D721Med (cell line): ENCODE results near the gene COMMD10.

Source experiments
- DNase-seq: peaks from one replicate; pipeline ENCODE4 v3.0.0; 2011; ENCODE audit warnings: low spot score; ENCODE audit not compliant: insufficient read length
- FAIRE-seq: peaks from 2 replicates; lab custom pipeline; 2011; peaks lifted over from hg19 to GRCh38; lab: Jason Lieb, UNC
- TF ChIP-seq, protein P1 (sequence below): IDR thresholded peaks from 2 replicates; pipeline ENCODE4 v1.5.1; 2012; ENCODE audit warnings: mild to moderate bottlenecking, control low read depth; ENCODE audit not compliant: insufficient read depth; ENCODE audit errors: missing control alignments

The COMMD10 gene

DNA sequence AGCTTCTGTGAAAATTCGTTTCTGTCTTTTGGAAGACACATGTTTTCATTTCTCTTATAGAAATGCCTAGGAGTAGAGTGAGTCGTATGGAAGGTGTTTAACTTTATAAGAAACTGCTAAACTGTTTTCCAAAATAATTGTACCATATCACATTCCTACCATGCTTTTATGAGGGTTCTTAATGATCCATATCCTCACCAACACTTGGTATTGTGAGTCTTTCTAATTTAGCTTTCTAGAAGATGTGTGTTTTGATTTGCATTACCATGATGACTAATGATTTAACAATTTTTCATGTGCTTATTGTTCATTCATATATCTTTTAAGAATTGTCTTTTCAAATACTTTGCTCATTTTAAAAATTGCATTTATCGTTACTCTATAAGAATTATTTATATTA is 223.6 kb downstream of the COMMD10 start:
- DNase-seq (no peak), FAIRE-seq (no peak)
- TF ChIP-seq, protein P1, sequence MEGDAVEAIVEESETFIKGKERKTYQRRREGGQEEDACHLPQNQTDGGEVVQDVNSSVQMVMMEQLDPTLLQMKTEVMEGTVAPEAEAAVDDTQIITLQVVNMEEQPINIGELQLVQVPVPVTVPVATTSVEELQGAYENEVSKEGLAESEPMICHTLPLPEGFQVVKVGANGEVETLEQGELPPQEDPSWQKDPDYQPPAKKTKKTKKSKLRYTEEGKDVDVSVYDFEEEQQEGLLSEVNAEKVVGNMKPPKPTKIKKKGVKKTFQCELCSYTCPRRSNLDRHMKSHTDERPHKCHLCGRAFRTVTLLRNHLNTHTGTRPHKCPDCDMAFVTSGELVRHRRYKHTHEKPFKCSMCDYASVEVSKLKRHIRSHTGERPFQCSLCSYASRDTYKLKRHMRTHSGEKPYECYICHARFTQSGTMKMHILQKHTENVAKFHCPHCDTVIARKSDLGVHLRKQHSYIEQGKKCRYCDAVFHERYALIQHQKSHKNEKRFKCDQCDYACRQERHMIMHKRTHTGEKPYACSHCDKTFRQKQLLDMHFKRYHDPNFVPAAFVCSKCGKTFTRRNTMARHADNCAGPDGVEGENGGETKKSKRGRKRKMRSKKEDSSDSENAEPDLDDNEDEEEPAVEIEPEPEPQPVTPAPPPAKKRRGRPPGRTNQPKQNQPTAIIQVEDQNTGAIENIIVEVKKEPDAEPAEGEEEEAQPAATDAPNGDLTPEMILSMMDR = no peak

- FAIRE-seq (no peak), DNase-seq (no peak)
- TF ChIP-seq, protein P1 = no peak
These were observed 228.5 kb downstream of the COMMD10 start for GRCh38 chr5:116313366-116313765.

DNA sequence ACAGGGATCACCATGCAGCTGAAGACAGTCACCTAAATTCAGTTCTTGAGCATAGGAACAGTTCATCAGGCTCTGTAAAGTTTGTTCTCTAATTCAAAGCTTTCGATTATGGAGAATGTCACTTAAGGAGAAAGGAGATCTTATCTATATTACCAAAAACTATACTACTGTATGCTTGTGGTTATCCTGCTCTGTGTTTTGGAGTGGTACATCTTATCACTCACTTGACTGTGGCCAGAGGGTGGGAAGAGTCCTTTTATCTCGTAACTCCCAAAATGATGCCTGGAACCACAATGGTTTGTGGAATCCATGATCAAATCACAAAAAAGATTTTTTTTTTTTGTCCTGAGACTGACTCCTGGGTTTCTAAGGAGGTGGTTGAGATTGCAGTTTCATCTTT is 230.7 kb downstream of the COMMD10 start:
- no peak for DNase-seq
- FAIRE-seq = no peak
- TF ChIP-seq, protein P1 = no peak

DNA sequence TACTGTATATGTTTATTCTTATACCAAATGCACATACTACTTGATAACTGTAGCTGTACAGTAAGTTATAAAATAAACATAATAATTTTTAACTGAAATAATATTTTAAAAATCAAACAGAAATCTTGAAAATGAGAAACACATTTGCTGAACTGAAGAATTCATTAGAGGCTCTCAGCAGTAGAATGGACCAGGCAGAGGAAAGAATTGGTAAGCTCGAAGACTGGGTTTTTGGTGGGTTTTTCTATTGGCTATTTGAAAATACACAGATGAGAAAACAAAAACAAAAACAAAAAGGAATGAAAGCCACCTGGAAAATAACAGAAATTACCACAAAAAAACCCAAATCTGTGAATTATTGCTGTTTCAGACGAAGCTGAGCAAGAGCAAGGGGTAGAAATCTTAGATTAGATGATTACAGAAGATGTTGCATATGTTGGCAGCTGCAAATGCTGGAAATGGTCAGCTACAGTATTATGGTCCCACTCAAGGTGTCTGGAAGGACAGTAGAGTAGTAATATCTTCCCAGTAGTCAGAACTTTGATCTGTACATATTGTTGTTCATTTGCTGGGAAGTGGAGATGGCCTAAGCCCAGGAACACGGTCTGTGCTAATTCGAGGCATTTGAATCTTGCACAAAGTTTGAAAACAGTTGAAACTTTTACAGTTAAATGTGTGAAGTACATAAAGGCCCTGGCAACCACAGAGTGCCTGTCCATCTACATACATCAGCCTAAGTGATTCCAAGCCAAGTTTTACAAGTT is 233.4 kb downstream of the COMMD10 start:
- DNase-seq (no peak), FAIRE-seq (no peak)
- TF ChIP-seq, protein P1 = no peak

DNA sequence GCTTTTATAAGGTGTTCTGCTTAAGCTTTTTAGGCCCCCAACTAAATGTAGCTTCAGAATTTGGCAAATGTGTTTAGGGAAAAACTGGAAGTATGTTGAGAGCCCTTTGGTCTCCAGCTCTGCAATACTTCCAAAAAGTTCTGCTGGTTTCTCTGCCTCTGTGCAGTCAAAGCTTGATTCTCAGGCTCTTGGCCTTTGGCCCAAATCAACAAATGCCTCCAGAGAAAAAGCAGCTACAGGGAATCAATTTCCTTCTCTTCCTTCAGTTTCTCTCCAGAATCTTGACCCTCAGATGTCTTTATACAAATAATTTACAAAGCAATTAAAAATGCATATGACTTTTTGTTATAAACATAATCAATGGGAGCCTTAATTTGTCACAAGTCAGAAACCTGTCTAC is 235.7 kb downstream of the COMMD10 start:
- TF ChIP-seq, protein P1 = no peak
- FAIRE-seq = no peak
- no peak for DNase-seq

DNA sequence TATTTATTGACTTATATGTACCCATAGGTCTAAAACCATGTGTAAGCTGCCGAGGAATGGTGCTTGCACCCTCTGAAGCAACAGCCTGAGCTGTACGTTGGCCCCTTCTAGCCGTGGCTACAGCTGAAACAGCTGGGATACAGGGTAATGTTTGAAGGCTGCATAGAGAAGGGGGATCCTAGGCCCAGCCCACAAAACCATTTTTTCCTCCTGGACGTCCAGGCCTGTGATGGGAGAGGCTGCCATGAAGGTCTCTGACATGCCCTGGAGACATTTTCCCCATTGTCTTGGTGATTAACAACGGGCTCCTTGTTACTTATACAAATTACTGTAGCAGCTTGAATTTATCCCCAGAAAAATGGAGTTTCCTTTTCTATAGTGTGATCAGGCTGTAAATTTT is 244.7 kb downstream of the COMMD10 start:
- TF ChIP-seq, protein P1 = no peak
- DNase-seq (no peak), FAIRE-seq (no peak)

- FAIRE-seq (no peak), DNase-seq (no peak)
- TF ChIP-seq, protein P1 = no peak
These were observed 256.0 kb downstream of the COMMD10 start for GRCh38 chr5:116340799-116341198.
